Transverse colon (tissue), 4 donors: ENCODE results near the gene PLPPR3. TPM values are rescaled to one million over a fixed set of nuclear protein-coding genes. Genes with fewer than 3 reads are reported as not detected.

Source experiments
- DNase-seq: peaks from one replicate; pipeline ENCODE4 v3.0.0-alpha.2; 2019
- H3K27ac ChIP-seq, 4 donors: fragments of 200-600 bp; sonication (generic); 2 replicates each; pipeline ENCODE4 v1.5.1; 2016 to 2018; ENCODE audit warnings: inconsistent platforms in 4 of 4
- H3K27me3 ChIP-seq: fragments of 200-600 bp; sonication (generic); 2 replicates; pipeline ENCODE4 v1.5.1; 2017; ENCODE audit warnings: inconsistent platforms
- H3K36me3 ChIP-seq, 4 donors: fragments of 200-600 bp; sonication (generic); 2 replicates each; pipeline ENCODE4 v1.5.1; 2017 to 2019; ENCODE audit warnings: inconsistent platforms in 4 of 4
- H3K4me1 ChIP-seq, 4 donors: fragments of 200-600 bp; sonication (generic); 2 replicates each; pipeline ENCODE4 v1.5.1; 2017 to 2020; ENCODE audit warnings: inconsistent platforms in 4 of 4
- H3K4me3 ChIP-seq, 4 donors: fragments of 200-600 bp; sonication (generic); 1 replicate in 1 of 4; 2 replicates in 3 of 4; pipeline versions ENCODE4 v1.5.1 to v1.6.1; 2017 to 2019; ENCODE audit warnings: inconsistent platforms in 4 of 4
- H3K9me3 ChIP-seq, 2 donors: fragments of 200-600 bp; sonication (generic); 2 replicates each; pipeline ENCODE4 v1.5.1; 2017 to 2019; ENCODE audit warnings: inconsistent platforms in 2 of 2
- EP300 ChIP-seq: sonication (generic); formaldehyde crosslinking; IDR thresholded peaks from one replicate; pipeline ENCODE4 v1.6.1; 2017; ENCODE audit warnings: antibody characterized with exemption, low read depth
- POLR2A ChIP-seq: fragments of 450-650 bp; IDR thresholded peaks from one replicate; pipeline ENCODE4 v1.6.1; 2016; ENCODE audit warnings: antibody characterized with exemption, mild to moderate bottlenecking, moderate library complexity
- POLR2AphosphoS5 ChIP-seq, 3 donors: sonication (generic); formaldehyde crosslinking; IDR thresholded peaks; one replicate each; pipeline ENCODE4 v1.6.1; 2016; ENCODE audit warnings: antibody characterized with exemption in 3 of 3
- WGBS, 2 donors: methylation state at CpG; one replicate each; pipeline ENCODE4 v1.1.5; 2018; ENCODE audit warnings: low coverage in 1 of 2; 5-methylcytosine and 5-hydroxymethylcytosine counted together
- in situ Hi-C, 4 donors: fragments of 200-750 bp; cut with MboI; loops; one replicate each; pipeline versions ENCODE4 v1.15.0 to v1.15.1; 2017; ENCODE audit warnings: low sequenced_read_pairs in 3 of 4, low pct_ligation_motif_present in 1 of 4, low pct_unique_long_range_greater_than_20kb in 1 of 4
- intact Hi-C: fragments of 100-400 bp; cut with DNase I; formaldehyde crosslinking; loops from one replicate; pipeline ENCODE4 v1.15.1; 2023; ENCODE audit warnings: low total_unique reads
- small RNA-seq, 4 donors: library from RNA; depleted of rRNA; stranded (forward); fragments of <200 nt; gene quantifications; one replicate each; pipeline ENCODE3, GENCODE V24; 2016
- total RNA-seq, 4 donors: library from RNA; depleted of rRNA; stranded (reverse); fragments of >200 nt; gene quantifications; one replicate each; pipeline ENCODE4 v1.1.0, GENCODE V29; 2016
- TF ChIP-seq, protein P1 (sequence below), 5 experiments: fragments of 200-600 bp in 3 of 5; fragments of 450-650 bp in 2 of 5; sonication (generic) in 3 of 5; IDR thresholded peaks; 1 replicate in 2 of 5; 2 replicates in 3 of 5; pipeline ENCODE4 v1.5.1; 2016 to 2017; ENCODE audit warnings: antibody characterized with exemption in 5 of 5, inconsistent platforms in 3 of 5, mild to moderate bottlenecking in 2 of 5, moderate library complexity in 1 of 5

PLPPR3 gene
- total RNA-seq, 4 donors from 2014 or later = not detected

DNA sequence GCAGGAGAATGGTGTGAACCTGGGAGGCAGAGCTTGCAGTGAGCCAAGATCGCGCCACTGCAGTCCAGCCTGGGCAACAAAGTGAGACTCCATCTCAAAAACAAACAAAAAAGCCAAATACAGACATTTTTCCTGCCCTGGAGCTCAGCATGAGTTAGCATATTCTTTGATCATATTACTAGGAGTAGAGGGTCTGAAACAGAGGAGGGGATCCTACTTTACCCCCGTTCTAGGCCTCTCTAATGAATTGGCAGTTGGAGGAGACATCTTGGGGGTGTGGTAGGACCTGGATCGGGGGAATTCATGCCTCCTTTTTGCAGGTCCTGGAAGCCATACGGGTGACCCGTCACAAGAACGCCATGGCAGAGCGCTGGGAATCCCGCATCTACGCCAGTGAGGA, 58.6 kb downstream of the PLPPR3 start:
- H3K36me3 ChIP-seq = peaks cover 0 to 17% (median 1%) of the 10 kb centered on the region in 4 donors
- H3K4me1 ChIP-seq = no peaks in the 10 kb centered on the region
- H3K4me3 ChIP-seq = no peak overlapping the region
- no peak for DNase-seq
- TF ChIP-seq POLR2A (no peak), POLR2AphosphoS5 (IDR thresholded peaks at IDR 0.05) (no peak), EP300 (no peak)
- TF ChIP-seq, protein P1, sequence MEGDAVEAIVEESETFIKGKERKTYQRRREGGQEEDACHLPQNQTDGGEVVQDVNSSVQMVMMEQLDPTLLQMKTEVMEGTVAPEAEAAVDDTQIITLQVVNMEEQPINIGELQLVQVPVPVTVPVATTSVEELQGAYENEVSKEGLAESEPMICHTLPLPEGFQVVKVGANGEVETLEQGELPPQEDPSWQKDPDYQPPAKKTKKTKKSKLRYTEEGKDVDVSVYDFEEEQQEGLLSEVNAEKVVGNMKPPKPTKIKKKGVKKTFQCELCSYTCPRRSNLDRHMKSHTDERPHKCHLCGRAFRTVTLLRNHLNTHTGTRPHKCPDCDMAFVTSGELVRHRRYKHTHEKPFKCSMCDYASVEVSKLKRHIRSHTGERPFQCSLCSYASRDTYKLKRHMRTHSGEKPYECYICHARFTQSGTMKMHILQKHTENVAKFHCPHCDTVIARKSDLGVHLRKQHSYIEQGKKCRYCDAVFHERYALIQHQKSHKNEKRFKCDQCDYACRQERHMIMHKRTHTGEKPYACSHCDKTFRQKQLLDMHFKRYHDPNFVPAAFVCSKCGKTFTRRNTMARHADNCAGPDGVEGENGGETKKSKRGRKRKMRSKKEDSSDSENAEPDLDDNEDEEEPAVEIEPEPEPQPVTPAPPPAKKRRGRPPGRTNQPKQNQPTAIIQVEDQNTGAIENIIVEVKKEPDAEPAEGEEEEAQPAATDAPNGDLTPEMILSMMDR (IDR thresholded peaks at IDR 0.05) = no peak
- intact Hi-C loops (loop anchor here (10.0 kb wide), 1 partner anchor 212 kb away; no protein-coding TSS in a partner anchor), in situ Hi-C loops (loop anchor here in 3 of 4 donors (10.0 kb wide), 3 partner anchors 92 to 222 kb away; partner anchors contain the start of genes WDR18 (in 2 of the 3), ARID3A (in 1 of the 3), CFD (in 1 of the 3) and ELANE (in 1 of the 3))
- no peaks in the 10 kb centered on the region for H3K9me3 ChIP-seq
- 90 to 100% methylated on average over 2 to 10 of the region's 10 CpGs for WGBS, 2 donors
- H3K27ac ChIP-seq = no peak overlapping the region
- H3K27me3 ChIP-seq = no peaks in the 10 kb centered on the region

Small RNA genes within 50 kb of the gene (small RNA-seq; reads per million reads assigned to genes)
- 0 reads per million in 4 donors for gene MIR3187

Other genes with a start within 250 kb of the PLPPR3 start
- gene BSG, start 249.4 kb downstream of the PLPPR3 start, total RNA-seq = 1,000 to 10,000 TPM in 3 of 4 donors, 100 to 1,000 TPM in 1; 909 to 2,228 (median 1,224) TPM
- gene HCN2, start 232.1 kb downstream of the PLPPR3 start, total RNA-seq = under 1 TPM in 3 of 4 donors, not detected in 1; 0.14 to 1.00 (median 0.64) TPM
- gene POLRMT, start 188.4 kb downstream of the PLPPR3 start, total RNA-seq = 100 to 1,000 TPM in 1 of 4 donors, 10 to 100 TPM in 3; 45.9 to 114 (median 63.9) TPM
- gene FGF22, start 182.1 kb downstream of the PLPPR3 start, total RNA-seq = not detected
- gene RNF126, start 158.7 kb downstream of the PLPPR3 start, total RNA-seq = 100 to 1,000 TPM in 2 of 4 donors, 10 to 100 TPM in 2; 88.6 to 148 (median 102) TPM
- gene FSTL3, start 145.6 kb downstream of the PLPPR3 start, total RNA-seq = 10 to 100 TPM; 14.1 to 37.9 (median 31.2) TPM
- gene PRSS57, start 126.5 kb downstream of the PLPPR3 start, total RNA-seq = not detected
- 10 to 100 TPM; 14.1 to 99.3 (median 29.8) TPM for gene PALM, start 113.0 kb downstream of the PLPPR3 start, total RNA-seq
- gene MISP, start 70.8 kb downstream of the PLPPR3 start, total RNA-seq = 100 to 1,000 TPM; 197 to 501 (median 402) TPM
- gene PTBP1, start 24.5 kb downstream of the PLPPR3 start, total RNA-seq = 100 to 1,000 TPM; 145 to 258 (median 194) TPM
- gene AZU1, start 5.9 kb upstream of the PLPPR3 start, total RNA-seq = not detected
- gene PRTN3, start 19.0 kb upstream of the PLPPR3 start, total RNA-seq = not detected
- 1 to 10 TPM in 1 of 4 donors, under 1 TPM in 1, not detected in 2; 0.79 to 2.2 TPM for gene ELANE, start 30.3 kb upstream of the PLPPR3 start, total RNA-seq
- gene CFD, start 37.7 kb upstream of the PLPPR3 start, total RNA-seq = 100 to 1,000 TPM; 147 to 368 (median 208) TPM
- gene MED16, start 71.2 kb upstream of the PLPPR3 start, total RNA-seq = 100 to 1,000 TPM in 1 of 4 donors, 10 to 100 TPM in 3; 58.1 to 158 (median 78.4) TPM
- gene RNU6-9, start 71.5 kb upstream of the PLPPR3 start, total RNA-seq = not detected
- 10 to 100 TPM; 43.8 to 49.4 (median 46.7) TPM for gene R3HDM4, start 91.3 kb upstream of the PLPPR3 start, total RNA-seq
- not detected for gene KISS1R, start 95.4 kb upstream of the PLPPR3 start, total RNA-seq
- gene ARID3A, start 104.1 kb upstream of the PLPPR3 start, total RNA-seq = 1 to 10 TPM; 2.2 to 8.7 (median 4.3) TPM
- 10 to 100 TPM; 23.1 to 47.4 (median 39.0) TPM for gene WDR18, start 162.4 kb upstream of the PLPPR3 start, total RNA-seq
- gene GRIN3B, start 178.5 kb upstream of the PLPPR3 start, total RNA-seq = 1 to 10 TPM in 1 of 4 donors, not detected in 3; 1.6 TPM
- 100 to 1,000 TPM; 226 to 676 (median 303) TPM for gene TMEM259, start 199.2 kb upstream of the PLPPR3 start, total RNA-seq
- not detected for gene RNU6-2, start 199.6 kb upstream of the PLPPR3 start, total RNA-seq
- 10 to 100 TPM; 39.2 to 57.6 (median 48.2) TPM for gene CNN2, start 204.7 kb upstream of the PLPPR3 start, total RNA-seq
- gene ABCA7, start 218.2 kb upstream of the PLPPR3 start, total RNA-seq = 100 to 1,000 TPM in 1 of 4 donors, 10 to 100 TPM in 3; 47.1 to 128 (median 82.0) TPM
- 100 to 1,000 TPM in 1 of 4 donors, 10 to 100 TPM in 2, 1 to 10 TPM in 1; 10.0 to 174 (median 76.9) TPM for gene ARHGAP45, start 245.2 kb upstream of the PLPPR3 start, total RNA-seq